ENCODE measurements around the gene SEMA4G.
A peak's percentile ranks its signal among the peaks of the same experiment; 100 is the strongest.

SEMA4G gene

DNA sequence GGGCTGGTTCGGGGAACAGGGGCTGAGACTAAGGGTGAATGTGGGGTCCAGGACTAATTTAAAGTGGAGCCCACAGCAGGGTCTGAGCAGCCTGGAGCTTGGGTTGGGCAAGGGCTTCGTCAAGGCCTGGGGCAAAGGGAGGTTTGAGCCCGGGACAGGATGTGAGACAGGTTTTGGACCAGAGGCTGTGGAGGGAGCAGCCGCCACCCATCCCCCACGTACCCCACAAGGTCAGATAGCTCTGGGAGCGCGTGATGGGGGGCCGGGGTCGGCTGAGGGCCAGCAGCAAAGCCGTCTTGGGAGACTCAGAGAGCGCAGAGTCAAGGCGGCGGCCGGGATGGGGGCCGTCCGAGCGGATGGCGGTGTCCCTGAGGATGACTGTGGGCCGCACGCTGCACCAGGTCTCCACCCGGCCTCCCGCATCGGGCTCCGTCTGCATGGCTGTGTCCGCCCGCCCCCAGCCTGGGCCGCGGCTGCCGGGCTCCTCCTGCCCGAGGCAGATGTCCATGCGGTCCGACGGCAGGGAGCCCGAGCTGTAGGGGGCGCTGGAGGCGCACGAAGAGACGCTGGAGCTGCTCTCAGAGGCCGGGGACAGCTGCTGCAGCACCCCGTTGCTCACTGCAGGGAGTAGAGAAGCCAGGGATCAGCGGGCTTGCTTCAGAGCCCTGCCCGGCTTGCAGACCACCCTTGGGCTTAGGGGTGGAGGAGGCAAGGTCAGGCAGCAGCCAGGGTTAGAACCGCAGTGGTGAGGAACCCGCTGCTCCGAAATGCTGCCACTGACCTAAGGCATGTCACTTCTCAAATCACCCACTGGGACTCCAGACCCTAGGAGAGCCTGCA, 49.5 kb downstream of the SEMA4G start:
- TF ChIP-seq CTCF (IDR thresholded peaks at IDR 0.05; ENCODE audit: borderline replicate concordance, insufficient read depth, low read depth, low read length) = peak; percentile 86
- no peak overlapping the region for H3K4me3 ChIP-seq (ENCODE audit: low read depth, low read length)
